Endothelial cell of umbilical vein (primary cell): ENCODE results near the gene PRELID3B. TPM values are rescaled to one million over a fixed set of nuclear protein-coding genes. Genes with fewer than 3 reads are reported as not detected.

Experiments
- BruUV-seq: library from RNA; stranded (reverse); fragments of 400-500 nt; replicated peaks from 2 replicates; lab custom pipeline; 2021; lab: Mats Ljungman, UMichigan
- CTCF ChIA-PET: fragments of 300-600, 350-600 bp; sonication (Branson Sonifier 250); formaldehyde crosslinking; loops from one replicate; lab custom pipeline; 2021; ENCODE audit warnings: antibody characterized with exemption, inconsistent platforms; lab: Charles Lee
- POLR2A ChIA-PET: fragments of 300-600, 350-600 bp; sonication (Branson Sonifier 250); formaldehyde crosslinking; loops from one replicate; lab custom pipeline; 2021; ENCODE audit warnings: antibody characterized with exemption, inconsistent platforms; lab: Charles Lee
- DNase-seq: peaks from one replicate; pipeline ENCODE4 v3.0.0-alpha.2; 2011; ENCODE audit warnings: low read depth, low spot score
- FAIRE-seq: peaks from 2 replicates; lab custom pipeline; 2011; peaks lifted over from hg19 to GRCh38; lab: Jason Lieb, UNC
- H2AFZ ChIP-seq: 2 replicates; pipeline ENCODE4 v1.6.0; 2012; ENCODE audit warnings: low read depth, low read length, control low read depth, inconsistent platforms
- H3K27ac ChIP-seq: 2 replicates; pipeline ENCODE4 v1.5.1; 2011; ENCODE audit warnings: low read depth, mild to moderate bottlenecking, control low read depth, low read length, moderate library complexity; ENCODE audit not compliant: insufficient read depth
- H3K27me3 ChIP-seq, 2 experiments: 2 replicates each; pipeline versions ENCODE4 v1.6.0 to v1.6.1; 2011; ENCODE audit warnings: low read length in 2 of 2, mixed read lengths in 1 of 2; ENCODE audit not compliant: control insufficient read depth in 2 of 2, insufficient read depth in 2 of 2
- H3K36me3 ChIP-seq, 2 experiments: 2 replicates in 1 of 2; 3 replicates in 1 of 2; pipeline ENCODE4 v1.5.1; 2011; ENCODE audit warnings: low read length in 2 of 2, mild to moderate bottlenecking in 1 of 2, moderate library complexity in 1 of 2; ENCODE audit not compliant: control insufficient read depth in 2 of 2, insufficient read depth in 2 of 2; ENCODE audit errors: extremely low read depth in 1 of 2
- H3K4me1 ChIP-seq: 3 replicates; pipeline ENCODE4 v1.5.1; 2011; ENCODE audit warnings: mild to moderate bottlenecking, low read length; ENCODE audit not compliant: control insufficient read depth, insufficient read depth; ENCODE audit errors: extremely low read depth
- H3K4me2 ChIP-seq: 2 replicates; pipeline ENCODE4 v1.6.1; 2011; ENCODE audit warnings: low read length, control low read depth, mixed read lengths; ENCODE audit not compliant: insufficient read depth
- H3K4me3 ChIP-seq, 3 experiments: fragments of 200-600 bp in 1 of 3; sonication (generic), shearing (Covaris generic) in 1 of 3; replicated peaks in 1 of 3; 2 replicates each; pipeline ENCODE4 v1.5.1; 2011 to 2016; ENCODE audit warnings: control low read depth in 3 of 3, low read length in 3 of 3, mild to moderate bottlenecking in 2 of 3, inconsistent platforms in 1 of 3, low read depth in 1 of 3, moderate library complexity in 1 of 3; ENCODE audit not compliant: insufficient read depth in 1 of 3
- H3K79me2 ChIP-seq: 2 replicates; pipeline ENCODE4 v1.6.0; 2012; ENCODE audit warnings: low read length, inconsistent platforms; ENCODE audit not compliant: control insufficient read depth, insufficient read depth
- H3K9ac ChIP-seq: replicated peaks from 2 replicates; pipeline ENCODE3; 2011; ENCODE audit warnings: low read length, control low read depth; ENCODE audit not compliant: insufficient read depth; ENCODE audit errors: extremely low read depth
- H3K9me1 ChIP-seq: replicated peaks from 3 replicates; pipeline ENCODE4 v1.6.0; 2011; ENCODE audit warnings: mild to moderate bottlenecking, low read length; ENCODE audit not compliant: control insufficient read depth, insufficient read depth; ENCODE audit errors: extremely low read depth
- H3K9me3 ChIP-seq: replicated peaks from 2 replicates; pipeline ENCODE4 v1.5.1; 2012; ENCODE audit warnings: low read length, inconsistent platforms; ENCODE audit not compliant: control insufficient read depth, insufficient read depth
- H4K20me1 ChIP-seq: replicated peaks from 2 replicates; pipeline ENCODE3; 2011; ENCODE audit warnings: mild to moderate bottlenecking, low read length; ENCODE audit not compliant: control insufficient read depth, insufficient read depth; ENCODE audit errors: extremely low read depth
- EZH2 ChIP-seq: IDR thresholded peaks from 2 replicates; pipeline ENCODE4 v1.6.1; 2012; ENCODE audit warnings: borderline replicate concordance, low read depth, mild to moderate bottlenecking, moderate library complexity, low read length, inconsistent platforms; ENCODE audit not compliant: severe bottlenecking
- FOS ChIP-seq: IDR thresholded peaks from 2 replicates; pipeline ENCODE4 v1.6.1; 2011; ENCODE audit warnings: mild to moderate bottlenecking, low read length, moderate library complexity, borderline replicate concordance; ENCODE audit not compliant: insufficient read depth
- GATA2 ChIP-seq: IDR thresholded peaks from 2 replicates; pipeline ENCODE4 v1.7.0; 2011; ENCODE audit warnings: low read depth, mild to moderate bottlenecking, moderate library complexity, mixed read lengths, low read length; ENCODE audit not compliant: insufficient read length, insufficient read depth
- JUN ChIP-seq: IDR thresholded peaks from 2 replicates; pipeline ENCODE4 v1.6.1; 2011; ENCODE audit warnings: borderline replicate concordance, low read depth; ENCODE audit not compliant: insufficient read length, insufficient read depth
- MAX ChIP-seq: IDR thresholded peaks from 2 replicates; pipeline ENCODE4 v1.6.1; 2011; ENCODE audit not compliant: insufficient read depth, insufficient read length
- MYC ChIP-seq: IDR thresholded peaks from one replicate; pipeline ENCODE4 v1.6.1; 2011; ENCODE audit warnings: mild to moderate bottlenecking, low read depth, low read length
- POLR2A ChIP-seq: IDR thresholded peaks from 2 replicates; pipeline ENCODE4 v1.6.1; 2012; ENCODE audit warnings: low read depth, mild to moderate bottlenecking, control low read depth, low read length
- POLR2AphosphoS5 ChIP-seq: IDR thresholded peaks from 2 replicates; pipeline ENCODE4 v1.6.1; 2012; ENCODE audit warnings: low read depth, mild to moderate bottlenecking, control low read depth, low read length, moderate library complexity; ENCODE audit not compliant: insufficient read depth
- dilution Hi-C: fragments of 300-500 bp; cut with MboI; formaldehyde crosslinking; loops from one replicate; pipeline ENCODE4 v1.15.0; 2019; ENCODE audit warnings: low sequenced_read_pairs; ENCODE audit not compliant: extremely low pct_ligation_motif_present
- intact Hi-C: fragments of 100-400 bp; cut with micrococcal nuclease; formaldehyde crosslinking; loops from one replicate; pipeline ENCODE4 v1.10.0; 2022
- polyA plus RNA-seq, 4 experiments: library from polyadenylated mRNA; depleted of rRNA in 3 of 4; stranded (reverse) in 3 of 4; unstranded in 1 of 4; fragments of >200 nt; gene quantifications; 2 replicates each; pipeline versions ENCODE4 v1.2.1 to v1.2.3, GENCODE V29; 2011 to 2012; ENCODE audit warnings: missing spikeins in 1 of 4
- total RNA-seq: library from RNA; stranded (reverse); gene quantifications from 2 replicates; pipeline ENCODE4 v1.2.3, GENCODE V29; 2021
- TF ChIP-seq, protein P1 (sequence below), 2 donors: IDR thresholded peaks; 1 replicate in 1 of 2; 2 replicates in 1 of 2; pipeline ENCODE4 v1.5.1; 2011; ENCODE audit warnings: low read length in 2 of 2, mild to moderate bottlenecking in 2 of 2, moderate library complexity in 2 of 2, control low read depth in 1 of 2, inconsistent platforms in 1 of 2, low read depth in 1 of 2; ENCODE audit not compliant: insufficient read depth in 1 of 2; ENCODE audit errors: extremely low read depth in 1 of 2

The PRELID3B gene
- total and polyA plus RNA-seq, 2 donors (not counting 3 experiments of a cell fraction or from before 2014, with no cell fraction given) = 14.9 to 57.2 TPM

GRCh38 chr20:59063358-59064213, 21.0 kb upstream of the PRELID3B start:
- no peaks in the 10 kb centered on the region for H3K9me1 ChIP-seq
- no peaks in the 10 kb centered on the region for H3K9me3 ChIP-seq
- peaks cover 14% of the 10 kb centered on the region for H3K4me1 ChIP-seq
- ChIA-PET CTCF (interaction anchor here (0.9 to 2.1 kb wide), 2 partner anchors 19 to 24 kb away, joined by 3 to 10 read pairs; no protein-coding TSS in a partner anchor), POLR2A (interaction anchor here (0.9 kb wide), 1 partner anchor 20 kb away, joined by 3 read pairs; no protein-coding TSS in a partner anchor)
- H3K4me2 ChIP-seq = peak overlapping the region; percentile 86
- H3K4me3 ChIP-seq = peak overlapping the region in 2 of 3 experiments; percentile 15 to 35
- H2AFZ ChIP-seq = peak overlapping the region; percentile 88
- dilution Hi-C loops (no loop called here), intact Hi-C loops (no loop called here)
- peak overlapping the region; percentile 36 for H3K27ac ChIP-seq
- DNase-seq = peak; percentile 68
- peak; percentile 21 for FAIRE-seq
- no peak overlapping the region for H3K9ac ChIP-seq
- TF ChIP-seq JUN (peak; percentile 30), MYC (no peak), GATA2 (no peak), FOS (peak; percentile 61), POLR2A (no peak), POLR2AphosphoS5 (no peak), MAX (no peak), EZH2 (no peak)
- TF ChIP-seq, protein P1, sequence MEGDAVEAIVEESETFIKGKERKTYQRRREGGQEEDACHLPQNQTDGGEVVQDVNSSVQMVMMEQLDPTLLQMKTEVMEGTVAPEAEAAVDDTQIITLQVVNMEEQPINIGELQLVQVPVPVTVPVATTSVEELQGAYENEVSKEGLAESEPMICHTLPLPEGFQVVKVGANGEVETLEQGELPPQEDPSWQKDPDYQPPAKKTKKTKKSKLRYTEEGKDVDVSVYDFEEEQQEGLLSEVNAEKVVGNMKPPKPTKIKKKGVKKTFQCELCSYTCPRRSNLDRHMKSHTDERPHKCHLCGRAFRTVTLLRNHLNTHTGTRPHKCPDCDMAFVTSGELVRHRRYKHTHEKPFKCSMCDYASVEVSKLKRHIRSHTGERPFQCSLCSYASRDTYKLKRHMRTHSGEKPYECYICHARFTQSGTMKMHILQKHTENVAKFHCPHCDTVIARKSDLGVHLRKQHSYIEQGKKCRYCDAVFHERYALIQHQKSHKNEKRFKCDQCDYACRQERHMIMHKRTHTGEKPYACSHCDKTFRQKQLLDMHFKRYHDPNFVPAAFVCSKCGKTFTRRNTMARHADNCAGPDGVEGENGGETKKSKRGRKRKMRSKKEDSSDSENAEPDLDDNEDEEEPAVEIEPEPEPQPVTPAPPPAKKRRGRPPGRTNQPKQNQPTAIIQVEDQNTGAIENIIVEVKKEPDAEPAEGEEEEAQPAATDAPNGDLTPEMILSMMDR (IDR thresholded peaks at IDR 0.05; ENCODE audit: extremely low read depth in 1 of 2, insufficient read depth in 1 of 2, low read depth in 1 of 2, low read length in 2 of 2) = no peak
- peaks cover 2 to 20% of the 10 kb centered on the region in 2 experiments for H3K27me3 ChIP-seq
- BruUV-seq = no TSS peak
- no peaks in the 10 kb centered on the region for H4K20me1 ChIP-seq
- no peaks in the 10 kb centered on the region for H3K36me3 ChIP-seq
- H3K79me2 ChIP-seq = no peaks in the 10 kb centered on the region
